Heart left ventricle (tissue), 16 donors: ENCODE data around the gene PTPRN2. TPM values are rescaled to one million over a fixed set of nuclear protein-coding genes. Genes with fewer than 3 reads are reported as not detected.

ENCODE experiments used
- ATAC-seq, 4 donors: fragments of 200-7000 bp; cut with Tn5 transposase; one replicate each; pipeline ENCODE4 v1.9.1; 2020 to 2022; ENCODE audit warnings: moderate library complexity in 4 of 4, mild to moderate bottlenecking in 3 of 4, moderate number of reproducible peaks in 1 of 4
- DNase-seq, 5 donors: peaks; one replicate each; pipeline ENCODE4 v3.0.0-alpha.2; 2020
- H3K27ac ChIP-seq, 12 donors: fragments of 200-600 bp; sonication (generic) in 4 of 12; one replicate each; pipeline versions ENCODE4 v1.5.0 to v1.8.0; 2016 to 2022; ENCODE audit warnings: mild to moderate bottlenecking in 2 of 12
- H3K27me3 ChIP-seq, 9 donors: fragments of 200-600 bp; sonication (generic) in 2 of 9; one replicate each; pipeline versions ENCODE4 v1.5.1 to v1.8.0; 2016 to 2022; ENCODE audit warnings: mild to moderate bottlenecking in 3 of 9
- H3K36me3 ChIP-seq, 9 donors: fragments of 200-600 bp; sonication (generic) in 2 of 9; one replicate each; pipeline versions ENCODE4 v1.5.0 to v1.8.0; 2018 to 2022; ENCODE audit warnings: mild to moderate bottlenecking in 2 of 9
- H3K4me1 ChIP-seq, 12 donors: fragments of 200-600 bp; sonication (generic) in 4 of 12; one replicate each; pipeline versions ENCODE4 v1.5.0 to v1.8.0; 2016 to 2022; ENCODE audit warnings: mild to moderate bottlenecking in 3 of 12
- H3K4me3 ChIP-seq, 12 donors: fragments of 200-600 bp; sonication (generic) in 4 of 12; one replicate each; pipeline versions ENCODE4 v1.5.0 to v1.8.0; 2017 to 2022; ENCODE audit warnings: mild to moderate bottlenecking in 9 of 12, moderate library complexity in 4 of 12
- H3K9me3 ChIP-seq, 12 donors: fragments of 200-600 bp; sonication (generic) in 4 of 12; one replicate each; pipeline versions ENCODE4 v1.5.0 to v1.8.0; 2016 to 2022; ENCODE audit warnings: mild to moderate bottlenecking in 1 of 12
- POLR2A ChIP-seq, 2 donors: fragments of 450-650 bp; IDR thresholded peaks; one replicate each; pipeline ENCODE4 v1.6.1; 2017; ENCODE audit warnings: antibody characterized with exemption in 2 of 2, mild to moderate bottlenecking in 2 of 2, moderate library complexity in 2 of 2
- WGBS, 4 donors: extraction: QIAGEN DNeasy Blood & Tissue Kit in 2 of 4; methylation state at CpG; one replicate each; pipeline versions ENCODE4 v1.1.5 to v1.1.7; 2013 to 2018; 5-methylcytosine and 5-hydroxymethylcytosine counted together
- intact Hi-C, 10 donors: fragments of 100-400 bp; cut with DNase I; formaldehyde crosslinking; loops; one replicate each; pipeline versions ENCODE4 v1.11.1 to v1.14.2; 2022
- polyA plus RNA-seq, 2 donors: library from polyadenylated mRNA; stranded (reverse); fragments of 200-250 nt; gene quantifications; one replicate each; pipeline ENCODE4 v1.2.3, GENCODE V29; 2013
- total RNA-seq, 9 donors: library from RNA; depleted of rRNA in 2 of 9; stranded (reverse); fragments of >200 nt in 2 of 9; fragmentation: NEBNext Ultra II Directional in 3 of 9; extraction: Animal tissue kit (Norgen Biotek cat#: 25700) in 3 of 9; gene quantifications; one replicate each; pipeline versions ENCODE4 v1.1.0 to v1.2.4, GENCODE V29; 2016 to 2023
- TF ChIP-seq, protein P1 (sequence below), 12 donors: fragments of 200-600 bp; sonication (generic) in 4 of 12; IDR thresholded peaks; one replicate each; pipeline versions ENCODE4 v1.5.0 to v1.8.0; 2018 to 2022; ENCODE audit warnings: antibody characterized with exemption in 12 of 12, mild to moderate bottlenecking in 5 of 12
- donor health status: ischemic (EF 13 %, LVEDD 7.1; RV severe dilation, severe dysfunction).
- donor health status: healthy with polysubstance abuse.
- donor health status: DM: no; HTN: yes; CAD: no.
- donor health status: DM: no; HTN: no; CAD: no.
- donor health status: ischemic (EF 25% LVEDD 6.9; RV normal size, moderate dysfunction).
- donor health status: ischemic (EF 25% LVEDD 5.7; RV mildly dilated, moderate dysfunction).
- donor health status: healthy.
- donor health status: DM: yes; HTN: yes; CAD: no.
- donor health status: ischemic (EF 35%, LVEDD 5.7; RV mildly dilated, moderate dysfunction).
- donor health status: nonischemic (EF 11% LVEDD 7.7; RV severe dilation, severe dysfunction).
- donor health status: DM: yes; HTN: yes; CAD: no.
- donor health status: PGD.
- donor health status: ischemic (EF 29% LVEDD 5.4; RV normal size, mild dysfunction).
- donor health status: nonischemic (EF 23%, LVEDD 6.1; RV moderate dilation, normal function).

PTPRN2 gene
- total and polyA plus RNA-seq, 11 donors: 0.61 to 2.3 (median 1.3) TPM

DNA sequence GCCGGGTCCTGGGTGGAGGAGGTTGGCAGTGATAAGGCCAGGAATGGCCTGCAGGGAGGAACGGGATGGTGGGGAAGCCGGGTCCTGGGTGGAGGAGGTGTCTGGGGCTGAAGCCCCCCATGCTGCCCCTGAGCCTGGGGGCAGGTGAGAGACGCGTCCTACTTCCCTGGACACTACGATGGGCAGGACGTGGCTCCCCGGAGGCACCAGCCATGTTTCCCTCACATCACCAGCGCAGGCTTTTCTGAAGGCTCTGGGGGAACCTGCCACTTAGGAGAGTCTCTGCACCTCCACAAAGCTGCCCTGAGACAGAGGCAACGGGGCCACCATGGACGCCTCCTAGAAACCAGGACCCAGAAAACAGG is 926.0 kb downstream of the PTPRN2 start:
- DNase-seq (no peak), ATAC-seq (no peak)
- Histone ChIP-seq H3K36me3 (no peaks in the 10 kb centered on the region), H3K9me3 (no peaks in the 10 kb centered on the region), H3K4me1 (peaks cover 0 to 4% (median 0%) of the 10 kb centered on the region in 12 donors), H3K27me3 (peaks cover 0 to 31% (median 5%) of the 10 kb centered on the region in 9 donors), H3K27ac (no peak overlapping the region), H3K4me3 (no peak overlapping the region)
- TF ChIP-seq POLR2A (IDR thresholded peaks at IDR 0.05): no peak
- TF ChIP-seq, protein P1, sequence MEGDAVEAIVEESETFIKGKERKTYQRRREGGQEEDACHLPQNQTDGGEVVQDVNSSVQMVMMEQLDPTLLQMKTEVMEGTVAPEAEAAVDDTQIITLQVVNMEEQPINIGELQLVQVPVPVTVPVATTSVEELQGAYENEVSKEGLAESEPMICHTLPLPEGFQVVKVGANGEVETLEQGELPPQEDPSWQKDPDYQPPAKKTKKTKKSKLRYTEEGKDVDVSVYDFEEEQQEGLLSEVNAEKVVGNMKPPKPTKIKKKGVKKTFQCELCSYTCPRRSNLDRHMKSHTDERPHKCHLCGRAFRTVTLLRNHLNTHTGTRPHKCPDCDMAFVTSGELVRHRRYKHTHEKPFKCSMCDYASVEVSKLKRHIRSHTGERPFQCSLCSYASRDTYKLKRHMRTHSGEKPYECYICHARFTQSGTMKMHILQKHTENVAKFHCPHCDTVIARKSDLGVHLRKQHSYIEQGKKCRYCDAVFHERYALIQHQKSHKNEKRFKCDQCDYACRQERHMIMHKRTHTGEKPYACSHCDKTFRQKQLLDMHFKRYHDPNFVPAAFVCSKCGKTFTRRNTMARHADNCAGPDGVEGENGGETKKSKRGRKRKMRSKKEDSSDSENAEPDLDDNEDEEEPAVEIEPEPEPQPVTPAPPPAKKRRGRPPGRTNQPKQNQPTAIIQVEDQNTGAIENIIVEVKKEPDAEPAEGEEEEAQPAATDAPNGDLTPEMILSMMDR (IDR thresholded peaks at IDR 0.05): no peak
- intact Hi-C loops: no loop called here
- WGBS, 4 donors: 71 to 84% (median 76%) methylated on average over 10 to 11 of the region's 11 CpGs

DNA sequence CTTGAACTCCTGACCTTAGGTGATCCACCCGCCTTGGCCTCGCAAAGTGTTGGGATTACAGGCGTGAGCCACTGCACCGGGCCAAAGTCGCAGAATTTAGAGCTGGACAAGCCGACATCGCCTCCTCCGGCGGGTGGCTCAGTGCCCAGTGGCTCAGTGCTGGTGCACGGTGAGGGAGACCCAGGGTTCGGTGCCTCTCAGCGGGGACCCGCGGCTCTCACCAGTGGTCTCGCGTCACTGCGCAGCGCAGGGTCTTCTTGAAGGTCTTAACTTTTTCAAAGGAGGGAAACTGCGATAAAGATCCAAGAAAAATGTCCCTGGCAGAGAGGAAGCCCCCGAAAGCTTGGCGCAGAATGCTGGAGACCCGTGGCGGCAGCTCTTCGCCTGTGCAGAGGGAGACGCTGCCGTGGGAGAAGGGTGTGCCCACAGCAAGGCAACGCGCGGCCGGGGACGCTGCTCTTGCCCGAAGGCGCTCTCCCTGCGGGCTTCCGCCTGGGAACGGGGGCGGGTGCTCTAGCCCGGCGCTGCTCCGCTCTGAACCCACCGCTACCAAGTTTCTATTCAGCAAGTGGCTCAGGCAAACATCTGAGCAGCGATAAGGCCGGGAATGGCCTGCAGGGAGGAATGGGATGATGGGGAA is 926.5 kb downstream of the PTPRN2 start:
- Histone ChIP-seq H3K9me3 (no peaks in the 10 kb centered on the region), H3K27ac (no peak overlapping the region), H3K36me3 (no peaks in the 10 kb centered on the region), H3K4me1 (peaks cover 0 to 4% (median 0%) of the 10 kb centered on the region in 12 donors), H3K4me3 (no peak overlapping the region), H3K27me3 (peaks cover 0 to 31% (median 5%) of the 10 kb centered on the region in 9 donors)
- TF ChIP-seq POLR2A (IDR thresholded peaks at IDR 0.05): no peak
- TF ChIP-seq, protein P1 (IDR thresholded peaks at IDR 0.05): no peak
- intact Hi-C loops: no loop called here
- DNase-seq: peak in 1 of 5 donors; percentile 40
- ATAC-seq: no peak
- 67 to 83% (median 72%) methylated on average over 20 to 43 of the region's 43 CpGs for WGBS, 4 donors

DNA sequence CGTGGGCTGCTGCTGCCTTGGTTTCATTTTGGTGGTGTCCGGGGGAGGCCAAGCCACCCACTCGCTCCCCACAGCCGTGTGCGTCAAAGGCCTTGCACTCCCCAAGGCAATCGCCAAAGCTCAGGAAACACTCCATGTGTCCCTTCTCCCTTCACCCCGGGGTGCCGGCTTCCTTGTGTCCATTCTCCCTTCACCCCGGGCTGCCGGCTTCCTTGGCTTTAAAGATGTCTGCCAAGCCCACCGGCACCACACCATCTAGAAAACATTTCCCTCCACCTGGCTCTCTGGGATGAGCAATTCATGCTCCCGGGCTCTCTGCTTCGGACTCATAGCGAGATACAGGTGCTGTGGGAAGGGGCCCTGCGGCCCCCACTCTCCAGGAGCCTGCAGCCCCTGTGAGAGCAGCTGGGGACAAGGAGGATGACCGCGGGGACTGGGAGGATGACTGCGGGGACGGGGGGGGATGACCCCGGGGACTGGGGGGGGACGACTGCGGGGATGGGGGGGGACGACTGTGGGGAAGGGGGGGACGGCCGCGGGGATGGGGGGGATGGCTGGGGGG is 928.7 kb downstream of the PTPRN2 start:
- 77 to 85% (median 79%) methylated on average over 23 to 26 of the region's 26 CpGs for WGBS, 4 donors
- no peak for ATAC-seq
- Histone ChIP-seq H3K27me3 (peaks cover 0 to 31% (median 5%) of the 10 kb centered on the region in 9 donors), H3K9me3 (no peaks in the 10 kb centered on the region), H3K4me1 (peaks cover 0 to 4% (median 0%) of the 10 kb centered on the region in 12 donors), H3K4me3 (no peak overlapping the region), H3K36me3 (no peaks in the 10 kb centered on the region), H3K27ac (no peak overlapping the region)
- TF ChIP-seq, protein P1 (IDR thresholded peaks at IDR 0.05): no peak
- TF ChIP-seq POLR2A (IDR thresholded peaks at IDR 0.05): no peak
- intact Hi-C loops: no loop called here
- peak in 1 of 5 donors; percentile 40 for DNase-seq

DNA sequence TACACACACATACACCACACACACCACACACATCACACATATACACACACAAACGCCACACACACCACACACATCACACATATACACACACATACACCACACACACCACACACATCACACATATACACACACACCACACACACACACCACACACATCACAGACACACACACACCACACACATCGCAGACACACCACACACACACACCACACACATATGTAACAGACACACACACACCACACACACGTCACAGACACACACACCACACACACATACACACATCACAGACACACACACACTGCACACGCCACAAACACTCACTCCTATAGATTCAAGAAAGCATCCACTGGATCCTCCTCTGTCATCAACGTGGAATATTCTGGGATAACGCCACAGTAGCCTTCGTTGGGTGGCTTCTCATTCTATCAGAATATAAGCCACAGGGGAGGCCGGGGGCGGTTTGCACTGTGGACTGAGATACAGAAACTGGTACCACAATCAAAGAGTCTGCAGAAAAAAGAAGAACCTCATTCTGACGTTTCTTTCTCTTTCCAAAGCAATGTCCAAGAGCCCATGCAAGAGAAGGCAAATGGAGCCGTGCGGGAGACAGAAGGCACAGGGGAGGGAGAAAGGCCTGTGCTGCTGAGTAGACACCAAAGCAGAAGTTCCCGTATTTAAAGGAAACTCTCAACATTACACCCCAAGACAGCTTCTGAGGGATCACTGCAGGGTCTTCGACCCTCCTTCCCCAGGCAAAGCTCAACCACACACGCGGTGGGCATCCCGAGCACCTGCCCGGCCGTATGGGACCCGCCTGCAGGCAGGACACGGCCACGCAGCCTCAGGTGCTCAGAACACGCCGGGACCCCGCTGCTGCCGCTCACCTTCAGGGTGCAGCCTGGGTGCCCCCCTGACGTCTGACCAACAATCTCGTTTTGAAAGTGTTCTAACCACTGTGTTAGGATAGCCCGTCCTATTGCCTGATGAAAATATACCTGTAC is 929.6 kb downstream of the PTPRN2 start:
- TF ChIP-seq POLR2A (IDR thresholded peaks at IDR 0.05): no peak
- TF ChIP-seq, protein P1 (IDR thresholded peaks at IDR 0.05): no peak
- Histone ChIP-seq H3K4me3 (no peak overlapping the region), H3K9me3 (no peaks in the 10 kb centered on the region), H3K27ac (no peak overlapping the region), H3K36me3 (no peaks in the 10 kb centered on the region), H3K4me1 (no peaks in the 10 kb centered on the region), H3K27me3 (peaks cover 0 to 26% (median 3%) of the 10 kb centered on the region in 9 donors)
- ATAC-seq (no peak), DNase-seq (peak in 1 of 5 donors; percentile 53)
- intact Hi-C loops: no loop called here
- WGBS, 4 donors: 81 to 86% (median 83%) methylated on average over 29 of the region's 29 CpGs
